ENCODE measurements around the gene EEF1A2.
"Not testable (repeated sequence)": the region's sequence is repeated elsewhere in the genome, so short reads cannot be mapped to it uniquely, and the experiment has no call there.

The EEF1A2 gene

GRCh38 chr20:63484236-63484635 is 14.6 kb downstream of the EEF1A2 start:
- DNase-seq = no peak

DNA sequence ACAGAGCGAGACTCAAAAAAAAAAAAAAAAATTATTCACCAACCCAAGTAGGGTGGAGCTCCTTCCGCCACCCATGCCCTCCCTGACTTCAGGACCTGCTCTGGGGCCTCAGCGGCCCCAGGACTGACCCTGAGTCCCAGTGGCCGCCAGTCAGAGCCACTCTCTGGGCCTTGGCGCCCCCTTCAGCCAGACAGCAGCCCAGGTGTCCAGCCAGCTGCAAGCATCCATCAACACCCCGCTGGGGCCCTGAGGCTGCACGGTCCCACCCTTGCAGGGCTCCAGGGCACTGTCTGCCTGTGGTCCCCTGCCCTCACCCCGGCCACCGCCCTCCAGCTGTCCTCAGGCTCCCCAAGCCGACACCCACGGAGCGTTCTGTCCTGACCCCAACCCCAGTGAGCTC is 15.0 kb downstream of the EEF1A2 start:
- DNase-seq = no peak

DNA sequence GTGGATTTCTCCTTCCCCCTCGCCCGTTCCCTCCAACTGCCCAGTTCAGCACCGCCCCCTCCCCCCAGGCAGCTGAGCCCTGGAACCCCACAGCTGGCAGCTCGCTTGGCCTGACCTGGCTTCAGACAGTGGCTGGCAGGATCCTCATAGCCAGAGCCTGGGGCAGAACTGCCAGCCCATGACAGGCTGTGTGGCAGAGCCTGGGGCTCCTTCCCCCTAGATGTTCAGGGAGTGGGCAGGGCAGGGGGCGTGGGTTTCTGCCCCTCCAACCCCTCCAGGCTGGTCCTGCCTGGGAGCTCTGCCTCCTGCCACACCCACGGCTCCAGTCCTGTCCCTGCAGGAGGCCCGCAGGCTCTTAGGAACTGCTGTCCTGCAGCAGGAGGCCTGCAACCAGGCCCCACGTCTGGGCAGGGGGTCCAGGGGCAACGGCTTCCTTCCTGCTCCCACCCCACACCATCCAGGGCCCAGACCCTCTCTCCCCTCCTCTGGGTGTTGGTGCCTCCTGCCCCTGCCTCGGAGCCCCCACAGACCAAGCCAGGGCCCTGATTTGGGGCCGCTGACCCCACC is 16.8 kb downstream of the EEF1A2 start:
- no peak for DNase-seq

DNA sequence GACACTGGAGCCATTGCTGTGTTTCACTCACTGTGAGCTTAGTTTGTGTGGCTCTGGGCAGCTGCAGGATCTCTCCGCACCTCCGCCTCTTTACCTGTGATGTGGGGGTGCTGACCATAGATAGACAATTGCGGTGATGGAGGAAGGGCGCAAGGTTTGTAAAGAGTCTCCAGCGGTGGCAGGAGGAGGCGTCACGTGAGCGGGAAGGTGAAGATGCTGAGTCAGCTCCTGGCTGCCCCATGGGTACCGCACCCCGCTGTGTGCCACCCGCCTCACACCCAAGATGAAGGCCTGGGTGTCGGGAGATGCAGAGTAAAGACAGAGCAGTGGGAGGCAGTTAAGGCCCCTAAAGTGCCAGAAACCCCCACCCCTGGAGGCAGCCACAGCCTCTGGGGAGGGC is 17.4 kb downstream of the EEF1A2 start:
- no peak for DNase-seq

- DNase-seq = not testable (repeated sequence)
Observed at GRCh38 chr20:63479695-63480419, 19.0 kb downstream of the EEF1A2 start.

GRCh38 chr20:63478346-63479302 is 20.3 kb downstream of the EEF1A2 start:
- DNase-seq = no peak

DNA sequence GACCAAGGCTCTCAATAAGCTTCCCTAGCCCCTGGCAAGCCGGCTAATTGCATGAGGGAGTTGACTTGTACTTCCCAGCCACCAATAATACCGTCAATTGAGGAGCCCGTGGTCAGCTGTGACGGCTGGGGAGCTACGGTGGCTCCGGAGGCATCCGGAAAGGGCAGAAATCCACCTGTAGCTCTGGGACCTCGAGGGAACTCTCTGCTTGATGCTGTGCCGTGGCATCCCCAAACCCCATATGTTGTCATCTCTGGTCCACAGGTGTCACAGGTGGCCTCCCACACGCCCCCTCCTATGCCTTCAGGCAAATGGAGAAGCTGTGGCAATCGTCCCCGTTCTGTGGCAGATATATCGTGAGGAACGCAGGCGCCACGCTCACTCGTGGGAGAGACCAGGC is 20.9 kb downstream of the EEF1A2 start:
- no peak for DNase-seq

- no peak for DNase-seq
Observed at GRCh38 chr20:63477061-63477616, 21.7 kb downstream of the EEF1A2 start.

DNA sequence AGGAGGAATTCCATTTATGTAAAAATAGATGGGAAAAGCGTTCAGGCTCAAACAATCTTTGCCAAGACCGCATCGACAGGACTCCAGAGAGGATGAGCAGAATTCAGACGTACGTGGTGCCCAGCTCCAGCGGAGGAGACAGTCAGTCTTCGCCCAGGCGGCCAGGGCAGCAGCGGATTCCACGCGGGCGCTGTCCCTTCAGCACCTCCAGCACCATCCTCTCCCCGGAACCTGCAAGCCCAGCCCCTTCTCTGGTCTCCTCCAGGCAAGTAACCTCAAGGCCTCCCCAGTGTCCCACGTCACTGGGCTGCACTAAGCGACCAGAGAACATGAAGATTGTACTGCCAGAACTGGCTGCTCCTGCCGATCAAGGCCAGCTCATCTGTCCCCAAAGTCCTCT is 23.7 kb downstream of the EEF1A2 start:
- no peak for DNase-seq

- no peak for DNase-seq
Observed at GRCh38 chr20:63473555-63474449, 25.1 kb downstream of the EEF1A2 start.

GRCh38 chr20:63472862-63473390 is 26.0 kb downstream of the EEF1A2 start:
- DNase-seq = no peak

DNA sequence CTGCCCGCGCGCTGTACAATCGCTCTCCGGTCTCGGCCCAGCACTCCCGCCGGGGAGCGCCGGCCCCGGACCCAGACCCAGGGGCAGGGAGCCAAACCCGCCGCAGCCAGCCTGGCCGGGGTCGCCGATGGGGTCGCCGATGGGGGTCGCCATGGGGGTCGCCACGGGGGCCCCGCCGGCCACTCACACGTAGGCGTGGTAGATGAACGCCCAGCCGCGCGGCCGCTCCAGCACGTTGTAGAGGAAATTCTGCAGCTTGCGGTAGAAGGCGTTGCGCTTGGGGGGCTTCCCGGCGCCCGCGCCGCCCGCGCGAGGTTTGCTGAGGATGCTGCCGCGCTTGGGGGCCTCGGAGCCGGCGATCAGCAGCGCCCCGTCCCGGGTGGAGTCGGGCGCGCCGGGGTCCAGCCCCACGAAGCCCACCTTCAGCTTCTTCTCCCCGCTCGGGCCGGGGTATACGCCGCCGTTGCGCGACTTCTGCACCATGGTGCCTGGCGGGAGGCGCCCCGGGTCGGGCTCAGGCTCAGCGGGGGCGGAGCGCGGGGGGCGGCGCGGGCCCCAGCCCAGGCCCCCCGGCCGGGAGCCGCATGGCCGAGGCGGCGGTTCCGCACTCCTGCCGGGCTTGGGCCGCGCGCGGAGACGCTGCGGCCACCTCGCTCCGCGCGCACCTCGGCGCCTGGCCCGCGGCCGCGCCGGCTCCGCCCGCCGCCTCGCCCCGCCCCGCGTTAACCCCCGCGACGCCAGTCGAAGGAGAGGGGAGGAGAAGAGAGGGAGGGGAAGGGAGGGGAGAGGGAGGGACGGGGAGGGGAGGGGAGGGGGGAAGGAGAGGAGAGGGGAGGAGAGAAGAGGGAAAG is 26.7 kb downstream of the EEF1A2 start, which contains the start of gene KCNQ2:
Gene KCNQ2, minus strand, starts transcription at position 675 of the 851 bp plus-strand sequence. Its CDS starts 192 bp downstream, at position 483.
- no peak for DNase-seq

- no peak for DNase-seq
Observed at GRCh38 chr20:63471717-63471980, 27.2 kb downstream of the EEF1A2 start.

DNA sequence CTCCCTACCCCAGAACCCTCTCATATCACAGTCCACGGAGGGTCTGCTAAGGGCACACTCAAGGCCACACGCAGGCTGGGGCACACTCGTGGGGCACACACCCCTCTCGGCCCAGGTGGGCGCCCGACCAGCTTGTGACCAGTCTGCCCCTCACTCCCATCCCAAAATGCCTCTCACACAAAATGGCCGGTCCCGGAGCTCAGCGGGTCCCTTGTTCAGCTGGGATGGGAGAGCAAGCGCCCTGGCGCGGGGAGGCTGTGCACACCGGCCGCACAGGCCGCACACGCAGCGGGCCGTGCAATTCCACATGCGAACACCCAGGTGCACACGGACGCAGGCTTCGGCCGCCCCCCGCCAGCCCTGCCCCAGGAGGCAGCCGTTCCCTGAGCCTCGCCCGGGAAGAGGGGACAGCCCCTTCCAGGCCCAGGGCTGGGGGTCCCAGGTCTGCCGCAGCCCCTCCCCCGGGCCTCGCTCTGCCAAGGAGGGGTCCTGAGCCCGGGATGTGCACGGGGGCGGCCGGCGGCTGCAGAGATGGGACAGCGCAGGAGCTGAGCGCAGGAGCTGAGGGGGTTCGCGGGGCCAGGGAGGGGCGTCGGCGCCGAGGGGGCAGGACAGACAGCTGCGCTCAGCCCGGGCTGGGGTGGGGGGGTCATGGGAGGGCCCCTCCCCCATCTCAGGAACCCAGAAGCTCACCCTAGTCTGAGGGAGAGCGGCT is 27.7 kb downstream of the EEF1A2 start:
- no peak for DNase-seq

DNA sequence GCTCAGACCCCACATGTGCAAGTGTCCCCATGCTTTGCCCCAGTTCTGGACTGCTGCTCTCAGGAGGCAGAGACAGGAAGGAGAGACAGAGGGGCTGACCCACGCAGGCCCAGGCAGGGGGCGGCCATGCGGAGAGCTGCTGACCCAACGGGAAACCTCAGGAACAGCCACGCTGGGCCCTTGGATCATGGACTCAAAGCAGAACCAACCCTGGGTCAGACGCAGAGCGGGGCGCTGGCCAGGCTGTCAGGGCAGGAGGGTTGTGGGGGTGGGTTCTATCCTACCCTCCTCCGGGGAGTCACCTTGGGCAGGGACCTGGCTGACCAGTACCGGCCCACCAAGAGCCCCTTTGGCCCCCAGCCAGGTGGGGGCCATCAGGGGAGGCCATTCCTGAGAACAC is 28.5 kb downstream of the EEF1A2 start:
- no peak for DNase-seq

GRCh38 chr20:63469713-63470101 is 29.2 kb downstream of the EEF1A2 start:
- DNase-seq = no peak

GRCh38 chr20:63469019-63469712 is 29.7 kb downstream of the EEF1A2 start:
- no peak for DNase-seq

GRCh38 chr20:63468421-63468820 is 30.5 kb downstream of the EEF1A2 start:
- DNase-seq = no peak

DNA sequence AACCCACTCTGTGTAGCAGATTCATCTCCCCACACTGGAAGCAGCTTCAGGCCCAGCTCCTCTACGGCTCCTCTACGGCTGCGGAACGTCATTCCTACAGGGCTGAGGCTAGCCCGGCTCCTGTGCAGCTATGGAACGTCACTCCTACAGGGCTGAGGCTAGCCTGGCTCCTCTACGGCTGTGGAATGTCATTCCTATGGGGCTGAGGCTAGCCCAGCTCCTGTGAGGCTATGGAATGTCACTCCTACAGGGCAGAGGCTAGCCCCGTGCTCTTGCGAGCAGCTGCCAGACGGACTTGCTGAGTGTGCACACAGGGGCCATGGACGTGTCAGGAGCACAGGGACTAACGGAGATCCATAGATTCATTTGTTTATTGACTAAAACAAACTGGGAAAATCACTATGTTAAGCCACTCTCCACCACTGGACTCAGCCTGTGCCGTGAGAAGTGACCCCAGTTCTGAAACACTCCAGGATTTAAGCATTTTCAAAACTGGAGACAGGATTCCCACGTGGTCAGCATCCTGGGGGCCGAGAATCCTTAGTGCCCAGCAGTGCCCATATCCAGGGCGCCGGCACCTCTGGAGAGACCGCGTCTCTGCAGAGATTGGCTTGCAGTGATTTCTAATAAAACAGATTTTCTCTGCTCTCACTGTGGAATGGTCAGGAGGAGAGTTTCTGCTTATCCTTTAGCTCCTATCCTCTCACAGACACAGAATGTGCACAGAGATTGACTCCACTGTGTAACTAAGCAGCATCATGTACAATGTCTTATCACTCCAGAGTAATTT is 31.4 kb downstream of the EEF1A2 start:
- no peak for DNase-seq

Data from GDM1 (cell line).